A673 (cell line): ENCODE results near the gene TDO2.

Experiments
- EZH2 ChIP-seq: fragments of 200-600 bp; sonication (generic); IDR thresholded peaks from 2 replicates; pipeline ENCODE4 v1.6.1; 2017; ENCODE audit warnings: borderline replicate concordance, low read depth, mild to moderate bottlenecking, mixed read lengths, antibody characterized with exemption, low read length; ENCODE audit not compliant: poor library complexity, severe bottlenecking
- TF ChIP-seq, protein P1 (sequence below): fragments of 300-800, 200-600 bp; sonication (generic); conservative IDR thresholded peaks from 2 replicates; pipeline ENCODE4 v1.5.1; 2017; ENCODE audit warnings: low read depth, mild to moderate bottlenecking, antibody characterized with exemption, low read length, moderate library complexity, mixed read lengths

DNA sequence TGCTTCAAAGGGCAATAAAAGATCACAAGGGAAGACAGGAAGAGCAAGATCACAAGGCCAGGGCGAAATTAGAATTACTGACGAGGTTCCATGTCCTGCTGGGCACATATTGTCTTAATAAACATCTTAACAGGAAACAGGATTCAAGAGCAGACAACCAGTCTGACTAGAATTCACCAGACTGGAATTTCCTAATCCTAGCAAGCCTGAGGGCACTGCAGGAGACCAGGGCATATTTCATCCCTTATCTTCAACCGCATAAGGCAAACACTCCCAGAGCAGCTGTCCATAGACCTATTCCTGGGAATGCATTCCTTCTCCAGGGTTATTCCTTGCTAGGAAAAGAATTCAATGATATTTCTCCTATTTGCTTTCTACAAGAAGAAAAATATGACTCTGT lies 12.4 kb upstream of the TDO2 start:
- TF ChIP-seq, protein P1, sequence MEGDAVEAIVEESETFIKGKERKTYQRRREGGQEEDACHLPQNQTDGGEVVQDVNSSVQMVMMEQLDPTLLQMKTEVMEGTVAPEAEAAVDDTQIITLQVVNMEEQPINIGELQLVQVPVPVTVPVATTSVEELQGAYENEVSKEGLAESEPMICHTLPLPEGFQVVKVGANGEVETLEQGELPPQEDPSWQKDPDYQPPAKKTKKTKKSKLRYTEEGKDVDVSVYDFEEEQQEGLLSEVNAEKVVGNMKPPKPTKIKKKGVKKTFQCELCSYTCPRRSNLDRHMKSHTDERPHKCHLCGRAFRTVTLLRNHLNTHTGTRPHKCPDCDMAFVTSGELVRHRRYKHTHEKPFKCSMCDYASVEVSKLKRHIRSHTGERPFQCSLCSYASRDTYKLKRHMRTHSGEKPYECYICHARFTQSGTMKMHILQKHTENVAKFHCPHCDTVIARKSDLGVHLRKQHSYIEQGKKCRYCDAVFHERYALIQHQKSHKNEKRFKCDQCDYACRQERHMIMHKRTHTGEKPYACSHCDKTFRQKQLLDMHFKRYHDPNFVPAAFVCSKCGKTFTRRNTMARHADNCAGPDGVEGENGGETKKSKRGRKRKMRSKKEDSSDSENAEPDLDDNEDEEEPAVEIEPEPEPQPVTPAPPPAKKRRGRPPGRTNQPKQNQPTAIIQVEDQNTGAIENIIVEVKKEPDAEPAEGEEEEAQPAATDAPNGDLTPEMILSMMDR: no peak
- TF ChIP-seq EZH2: no peak
